Osteocyte (in vitro differentiated cells): Measurements from ENCODE around the gene HOXD3. TPM values are rescaled to one million over a fixed set of nuclear protein-coding genes. Genes with fewer than 3 reads are reported as not detected.

Experiments used
- DNase-seq: peaks from one replicate; pipeline ENCODE4 v3.0.0; 2021; ENCODE audit warnings: mixed read lengths; ENCODE audit not compliant: unreplicated experiment; ENCODE audit errors: extremely low spot score
- H3K27ac Mint-ChIP-seq: one replicate; pipeline ENCODE4 v1.8.0; 2021; ENCODE audit warnings: mild to moderate bottlenecking, mixed read lengths; ENCODE audit not compliant: unreplicated experiment
- H3K27me3 Mint-ChIP-seq: one replicate; pipeline ENCODE4 v1.8.0; 2021; ENCODE audit warnings: mixed read lengths; ENCODE audit not compliant: unreplicated experiment
- H3K36me3 Mint-ChIP-seq: one replicate; pipeline ENCODE4 v1.8.0; 2021; ENCODE audit warnings: mixed read lengths; ENCODE audit not compliant: unreplicated experiment
- H3K4me1 Mint-ChIP-seq: one replicate; pipeline ENCODE4 v1.8.0; 2021; ENCODE audit warnings: mixed read lengths; ENCODE audit not compliant: unreplicated experiment
- H3K4me3 Mint-ChIP-seq: one replicate; pipeline ENCODE4 v1.8.0; 2021; ENCODE audit warnings: mild to moderate bottlenecking, moderate library complexity, mixed read lengths; ENCODE audit not compliant: unreplicated experiment
- H3K9me3 Mint-ChIP-seq: one replicate; pipeline ENCODE4 v1.8.0; 2021; ENCODE audit warnings: mixed read lengths; ENCODE audit not compliant: unreplicated experiment
- CTCF ChIP-seq: fragments of 200-600 bp; sonication (generic); IDR thresholded peaks from 2 replicates; pipeline ENCODE4 v1.5.0; 2021; ENCODE audit warnings: antibody characterized with exemption, mild to moderate bottlenecking, moderate library complexity
- total RNA-seq: library from RNA; stranded (reverse); gene quantifications from 2 replicates; pipeline ENCODE4 v1.2.1, GENCODE V29; 2021

Gene HOXD3
- total RNA-seq, 1 donor from 2014 or later = not detected

- peaks cover 97% of the 10 kb centered on the region for H3K27me3 Mint-ChIP-seq
- no peak overlapping the region for H3K27ac Mint-ChIP-seq
- H3K4me3 Mint-ChIP-seq = no peak overlapping the region
- peaks cover 5% of the 10 kb centered on the region for H3K4me1 Mint-ChIP-seq
- DNase-seq = no peak
- peaks cover 3% of the 10 kb centered on the region for H3K9me3 Mint-ChIP-seq
- no peak for TF ChIP-seq CTCF
- no peaks in the 10 kb centered on the region for H3K36me3 Mint-ChIP-seq
Observed at GRCh38 chr2:176114120-176114929, 42.8 kb upstream of the HOXD3 start.

GRCh38 chr2:176114930-176115625 lies 42.0 kb upstream of the HOXD3 start:
- peaks cover 3% of the 10 kb centered on the region for H3K4me1 Mint-ChIP-seq
- TF ChIP-seq CTCF = no peak
- no peak for DNase-seq
- H3K27me3 Mint-ChIP-seq = peaks cover 97% of the 10 kb centered on the region
- no peak overlapping the region for H3K27ac Mint-ChIP-seq
- peaks cover 3% of the 10 kb centered on the region for H3K9me3 Mint-ChIP-seq
- no peak overlapping the region for H3K4me3 Mint-ChIP-seq
- H3K36me3 Mint-ChIP-seq = no peaks in the 10 kb centered on the region

GRCh38 chr2:176115883-176116813 lies 41.0 kb upstream of the HOXD3 start, which contains the start of gene HOXD10:
Gene HOXD10, plus strand, starts transcription at chr2:176116778. Its CDS starts 56 bp downstream, at chr2:176116834.
- Mint-ChIP-seq H3K4me3 (no peak within 1 kb of the TSS), H3K36me3 (peaks cover 1% of the 10 kb centered on the region), H3K9me3 (peaks cover 3% of the 10 kb centered on the region), H3K4me1 (peaks cover 2% of the 10 kb centered on the region), H3K27me3 (peaks cover 97% of the 10 kb centered on the region), H3K27ac (no peak within 1 kb of the TSS)
- TF ChIP-seq CTCF = no peak
- DNase-seq = no peak

GRCh38 chr2:176117162-176117822 lies 39.8 kb upstream of the HOXD3 start:
- no peak for TF ChIP-seq CTCF
- Mint-ChIP-seq H3K4me1 (no peaks in the 10 kb centered on the region), H3K36me3 (peaks cover 1% of the 10 kb centered on the region), H3K27me3 (peaks cover 91% of the 10 kb centered on the region), H3K4me3 (no peak overlapping the region), H3K27ac (no peak overlapping the region), H3K9me3 (peaks cover 3% of the 10 kb centered on the region)
- no peak for DNase-seq
